Right atrium auricular region (tissue), 2 donors: ENCODE measurements around the gene IL2RA. TPM values are rescaled to one million over a fixed set of nuclear protein-coding genes. Genes with fewer than 3 reads are reported as not detected.

Experiments used
- DNase-seq: peaks from one replicate; pipeline ENCODE4 v3.0.0-alpha.2; 2019; ENCODE audit warnings: low spot score
- H3K27ac ChIP-seq, 2 donors: fragments of 200-600 bp; sonication (generic); 1 replicate in 1 of 2; 2 replicates in 1 of 2; pipeline ENCODE4 v1.5.1; 2016 to 2019
- H3K27me3 ChIP-seq, 2 donors: fragments of 200-600 bp; sonication (generic); one replicate each; pipeline versions ENCODE4 v1.5.1 to v1.6.0; 2017 to 2019
- H3K36me3 ChIP-seq: fragments of 200-600 bp; sonication (generic); one replicate; pipeline ENCODE4 v1.5.1; 2016
- H3K4me1 ChIP-seq, 2 donors: fragments of 200-600 bp; sonication (generic); one replicate each; pipeline versions ENCODE4 v1.5.1 to v1.6.0; 2017 to 2019
- H3K4me3 ChIP-seq, 2 donors: fragments of 200-600 bp; sonication (generic); 1 replicate in 1 of 2; 2 replicates in 1 of 2; pipeline ENCODE4 v1.5.1; 2017 to 2019; ENCODE audit warnings: mild to moderate bottlenecking in 1 of 2, moderate library complexity in 1 of 2
- H3K9me3 ChIP-seq, 2 donors: fragments of 200-600 bp; sonication (generic); one replicate each; pipeline ENCODE4 v1.5.1; 2019
- total RNA-seq, 2 donors: library from RNA; depleted of rRNA; stranded (reverse); fragments of >200 nt; gene quantifications; one replicate each; pipeline ENCODE4 v1.1.0, GENCODE V29; 2016
- TF ChIP-seq, protein P1 (sequence below), 2 donors: fragments of 200-600 bp; sonication (generic); IDR thresholded peaks; one replicate each; pipeline ENCODE4 v1.5.1; 2019; ENCODE audit warnings: antibody characterized with exemption in 2 of 2

IL2RA gene
- total RNA-seq, 2 donors from 2014 or later: 0.16 to 0.30 TPM

DNA sequence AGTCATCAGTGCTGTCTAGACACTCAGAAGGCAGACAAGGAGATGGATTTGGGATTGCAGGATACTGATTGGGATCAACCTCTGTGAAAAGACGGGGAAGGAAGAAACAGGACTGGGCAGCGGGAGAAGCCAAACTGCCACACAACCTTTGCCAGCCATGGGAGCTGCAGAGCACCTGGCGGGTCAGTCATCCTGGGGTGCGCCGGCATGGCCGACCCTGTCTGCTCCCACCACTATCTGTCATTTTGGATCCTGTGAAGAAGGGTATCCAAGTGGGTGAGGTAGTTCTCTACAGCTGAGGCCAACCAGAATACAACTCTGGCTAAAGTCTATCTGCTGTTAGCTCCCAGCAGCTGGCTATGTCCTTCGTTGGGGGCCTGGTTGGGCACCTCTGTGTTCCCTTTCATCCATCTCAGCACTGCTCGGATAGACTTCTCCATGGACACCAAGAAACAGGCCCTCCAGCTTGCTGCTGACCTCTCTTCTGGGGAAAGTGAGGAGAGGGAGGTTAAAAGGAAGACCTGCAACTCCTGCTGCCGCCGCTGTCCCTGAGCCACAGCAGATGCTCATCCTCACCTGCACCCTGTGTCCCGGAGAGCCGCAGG lies 15.0 kb upstream of the IL2RA start:
- H3K4me1 ChIP-seq: no peaks in the 10 kb centered on the region
- no peak overlapping the region for H3K27ac ChIP-seq
- no peak for DNase-seq
- no peaks in the 10 kb centered on the region for H3K27me3 ChIP-seq
- TF ChIP-seq, protein P1, sequence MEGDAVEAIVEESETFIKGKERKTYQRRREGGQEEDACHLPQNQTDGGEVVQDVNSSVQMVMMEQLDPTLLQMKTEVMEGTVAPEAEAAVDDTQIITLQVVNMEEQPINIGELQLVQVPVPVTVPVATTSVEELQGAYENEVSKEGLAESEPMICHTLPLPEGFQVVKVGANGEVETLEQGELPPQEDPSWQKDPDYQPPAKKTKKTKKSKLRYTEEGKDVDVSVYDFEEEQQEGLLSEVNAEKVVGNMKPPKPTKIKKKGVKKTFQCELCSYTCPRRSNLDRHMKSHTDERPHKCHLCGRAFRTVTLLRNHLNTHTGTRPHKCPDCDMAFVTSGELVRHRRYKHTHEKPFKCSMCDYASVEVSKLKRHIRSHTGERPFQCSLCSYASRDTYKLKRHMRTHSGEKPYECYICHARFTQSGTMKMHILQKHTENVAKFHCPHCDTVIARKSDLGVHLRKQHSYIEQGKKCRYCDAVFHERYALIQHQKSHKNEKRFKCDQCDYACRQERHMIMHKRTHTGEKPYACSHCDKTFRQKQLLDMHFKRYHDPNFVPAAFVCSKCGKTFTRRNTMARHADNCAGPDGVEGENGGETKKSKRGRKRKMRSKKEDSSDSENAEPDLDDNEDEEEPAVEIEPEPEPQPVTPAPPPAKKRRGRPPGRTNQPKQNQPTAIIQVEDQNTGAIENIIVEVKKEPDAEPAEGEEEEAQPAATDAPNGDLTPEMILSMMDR (IDR thresholded peaks at IDR 0.05): no peak
- H3K36me3 ChIP-seq: no peaks in the 10 kb centered on the region
- no peak overlapping the region for H3K4me3 ChIP-seq
- H3K9me3 ChIP-seq: peaks cover 0 to 3% of the 10 kb centered on the region in 2 donors

DNA sequence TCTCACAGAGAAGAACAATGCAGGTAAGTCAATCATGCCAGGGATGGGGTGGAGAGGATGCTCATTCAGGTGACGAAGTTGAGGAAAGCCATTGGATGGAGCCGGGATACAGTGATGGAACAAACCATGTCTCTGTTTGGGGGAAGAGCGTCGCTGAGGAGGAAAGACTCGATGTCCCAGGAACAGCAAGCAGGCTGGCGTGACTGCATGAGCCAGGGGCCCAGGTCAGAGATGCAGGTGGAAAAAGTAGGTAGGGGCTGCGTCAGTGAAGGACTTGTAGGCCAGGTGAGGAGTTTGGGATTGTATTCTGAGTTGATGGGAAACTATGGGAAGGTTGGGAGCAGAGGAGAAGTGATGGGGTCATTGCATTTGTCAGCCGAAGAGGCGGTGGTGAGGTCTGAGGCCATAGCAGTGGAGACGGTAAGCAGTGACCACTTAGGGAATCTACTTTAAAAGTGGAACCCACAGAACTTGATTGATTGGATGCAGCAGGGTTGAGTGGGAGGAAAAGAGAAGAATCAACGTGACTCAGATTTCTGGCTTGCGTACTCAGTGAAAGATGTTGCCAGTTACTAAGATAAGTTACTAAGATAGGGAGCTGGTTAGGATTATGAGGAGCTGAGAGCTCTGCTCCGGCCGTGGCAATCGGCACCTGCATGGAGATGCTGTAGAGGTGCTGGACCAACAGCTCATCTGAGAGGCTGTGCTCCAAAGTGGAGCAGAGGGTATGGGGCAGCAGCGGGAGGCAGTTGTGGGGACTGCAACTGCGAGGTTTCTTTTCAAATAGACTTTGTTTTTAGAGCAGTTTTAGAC lies 12.5 kb upstream of the IL2RA start:
- Histone ChIP-seq H3K4me1 (no peaks in the 10 kb centered on the region), H3K4me3 (no peak overlapping the region), H3K27ac (no peak overlapping the region), H3K9me3 (no peaks in the 10 kb centered on the region), H3K27me3 (no peaks in the 10 kb centered on the region), H3K36me3 (no peaks in the 10 kb centered on the region)
- DNase-seq: no peak
- TF ChIP-seq, protein P1 (IDR thresholded peaks at IDR 0.05): no peak

DNA sequence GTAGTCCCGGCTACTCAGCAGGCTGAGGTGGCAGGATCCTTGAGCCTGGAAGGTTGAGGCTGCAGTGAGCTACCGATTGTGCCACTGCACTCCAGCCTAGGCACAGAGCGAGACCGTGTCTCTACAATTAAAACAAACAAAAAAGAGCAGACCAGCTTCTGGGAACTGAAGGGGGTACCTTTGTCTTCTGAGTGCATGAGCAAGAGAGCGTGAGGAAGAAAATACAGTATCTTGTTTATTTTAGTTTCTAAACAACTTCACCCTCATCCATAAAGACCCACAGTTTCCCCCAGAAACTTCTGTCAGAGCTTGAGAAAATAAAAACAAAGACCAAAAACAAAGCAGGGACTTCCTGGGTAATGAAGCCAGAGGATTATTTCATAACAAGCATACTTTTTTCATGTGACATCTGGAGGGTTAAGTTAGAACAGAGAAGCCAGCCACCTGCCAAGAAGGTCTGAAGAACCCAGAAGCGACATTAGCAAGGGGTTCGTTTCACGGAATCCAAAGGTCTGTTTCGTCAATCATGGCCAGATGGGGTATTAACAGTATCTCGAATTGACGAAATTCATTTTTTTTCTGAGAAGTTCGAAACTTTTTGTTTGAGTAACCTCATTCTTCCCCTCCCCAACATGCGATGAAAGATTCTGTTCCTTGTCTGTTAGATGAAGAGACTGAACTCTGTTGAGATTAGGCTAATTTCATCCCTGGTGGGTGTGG lies 10.2 kb upstream of the IL2RA start:
- DNase-seq: no peak
- H3K27ac ChIP-seq: no peak overlapping the region
- H3K4me1 ChIP-seq: no peaks in the 10 kb centered on the region

DNA sequence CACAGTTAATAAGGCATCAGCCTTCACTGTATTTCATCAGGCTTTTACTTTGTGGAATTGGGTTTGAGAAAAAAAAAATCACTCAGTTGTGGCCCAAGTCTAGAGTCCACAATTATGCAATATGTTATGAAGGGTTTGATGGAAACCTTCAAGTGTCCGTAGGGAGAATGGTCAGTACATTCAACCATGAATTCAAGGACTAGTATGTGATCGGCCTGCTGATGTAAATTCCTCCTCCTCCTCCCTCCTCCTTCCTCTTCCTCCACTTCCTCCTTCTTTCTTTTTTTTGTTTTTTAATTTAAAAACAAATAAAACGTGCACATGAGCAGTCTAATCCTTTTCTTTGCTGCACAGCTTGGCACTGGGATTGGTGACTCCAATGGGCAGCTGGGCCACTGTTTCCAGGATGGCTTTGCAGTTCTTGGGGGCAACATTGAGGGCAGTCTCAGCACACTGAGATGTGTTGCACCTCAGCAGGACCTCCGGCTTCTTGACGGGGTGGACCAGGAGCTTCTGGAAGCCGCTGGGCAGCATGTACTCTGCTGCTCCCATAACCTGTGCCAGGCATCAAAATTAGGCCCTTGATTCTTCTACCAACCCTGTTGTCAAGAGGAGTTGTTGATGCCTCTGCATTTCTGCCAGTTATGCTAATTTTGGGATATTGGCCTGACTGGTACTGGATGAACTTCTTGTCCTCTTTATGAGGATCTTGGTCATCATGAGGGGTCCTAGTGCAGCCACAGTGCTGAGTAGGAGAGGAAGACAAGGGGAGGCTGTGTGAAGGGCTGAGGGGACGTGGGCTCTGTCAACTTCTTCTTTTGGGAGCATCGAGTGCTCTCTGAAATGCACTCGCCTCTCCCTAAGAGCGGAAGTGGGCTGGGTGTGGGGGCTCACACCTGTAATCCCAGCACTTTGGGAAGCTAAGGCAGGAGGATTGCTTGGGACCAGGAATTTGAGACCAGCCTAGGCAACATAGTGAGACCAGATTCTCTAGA lies 9.3 kb upstream of the IL2RA start:
- H3K9me3 ChIP-seq: no peaks in the 10 kb centered on the region
- no peak overlapping the region for H3K4me3 ChIP-seq
- no peaks in the 10 kb centered on the region for H3K27me3 ChIP-seq
- no peaks in the 10 kb centered on the region for H3K36me3 ChIP-seq
- H3K4me1 ChIP-seq: no peaks in the 10 kb centered on the region
- H3K27ac ChIP-seq: no peak overlapping the region
- TF ChIP-seq, protein P1 (IDR thresholded peaks at IDR 0.05): no peak
- no peak for DNase-seq

More for the DNA sequence above, 10.2 kb upstream of the IL2RA start:
- no peaks in the 10 kb centered on the region for H3K36me3 ChIP-seq
- H3K9me3 ChIP-seq: no peaks in the 10 kb centered on the region
- H3K4me3 ChIP-seq: no peak overlapping the region
- no peaks in the 10 kb centered on the region for H3K27me3 ChIP-seq
- TF ChIP-seq, protein P1 (IDR thresholded peaks at IDR 0.05): no peak

DNA sequence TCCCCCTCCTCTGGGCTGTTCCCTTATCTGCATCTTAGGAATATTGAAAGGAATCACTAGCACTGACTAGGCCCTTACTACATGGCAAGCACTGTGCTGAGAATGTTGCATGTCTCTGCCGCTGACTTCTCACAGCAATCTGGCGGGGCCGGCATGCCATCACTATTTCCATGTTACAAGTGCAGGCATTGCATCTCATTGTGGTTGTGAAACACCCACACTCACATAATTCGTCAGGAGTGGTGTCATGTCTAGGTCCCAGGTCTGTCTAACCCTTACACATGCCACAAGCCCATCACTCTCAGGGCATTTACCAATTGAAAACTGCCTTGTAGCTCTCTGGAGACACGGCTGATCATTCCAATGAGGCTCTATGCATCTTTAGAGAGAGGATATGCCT lies 8.5 kb upstream of the IL2RA start:
- Histone ChIP-seq H3K4me3 (no peak overlapping the region), H3K27me3 (no peaks in the 10 kb centered on the region), H3K4me1 (no peaks in the 10 kb centered on the region), H3K9me3 (no peaks in the 10 kb centered on the region), H3K36me3 (no peaks in the 10 kb centered on the region), H3K27ac (no peak overlapping the region)
- TF ChIP-seq, protein P1 (IDR thresholded peaks at IDR 0.05): no peak
- DNase-seq: no peak
